ENCODE measurements around the gene SCAF11.
A peak's percentile ranks its signal among the peaks of the same experiment; 100 is the strongest.

SCAF11 gene

DNA sequence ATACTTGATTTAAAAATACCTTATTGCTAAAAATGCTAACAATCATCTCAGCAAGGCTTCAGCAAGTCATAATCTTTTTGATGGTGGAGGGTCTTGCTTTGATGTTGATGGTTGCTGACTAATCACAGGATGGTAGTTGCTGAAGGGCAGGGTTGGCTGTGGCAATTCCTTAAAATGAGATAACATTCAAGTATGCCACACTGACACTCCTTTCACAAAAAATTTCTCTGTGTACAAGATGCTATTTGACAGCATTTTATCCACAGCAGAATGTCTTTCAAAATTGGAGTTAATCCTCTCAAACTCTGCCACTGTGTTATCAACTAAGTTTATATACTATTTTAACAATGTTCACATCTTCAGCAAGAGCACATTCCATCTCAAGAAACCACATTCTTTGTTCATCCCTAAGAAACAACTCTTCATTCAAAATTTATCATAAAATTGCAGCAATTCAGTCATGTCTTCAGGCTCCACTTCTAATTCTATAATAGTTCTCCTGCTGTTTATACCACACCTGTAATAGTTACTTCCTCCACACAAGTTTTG lies 16.1 kb downstream of the SCAF11 start:
- H3K4ac ChIP-seq (ENCODE audit: low read depth, low read length), result peak overlapping the region; percentile 75
- H4K8ac ChIP-seq (ENCODE audit: low read depth, low read length), result no peak overlapping the region
- H3K27ac ChIP-seq (ENCODE audit: low read depth, low read length), result no peak overlapping the region
- H3K23ac ChIP-seq (ENCODE audit: low read length), result no peak overlapping the region
- peak; percentile 50 to 85 for DNase-seq
- H4K91ac ChIP-seq (ENCODE audit: low read depth, low read length), result no peak overlapping the region
- no peak overlapping the region for H2AFZ ChIP-seq (ENCODE audit: insufficient read depth, low read length, poor library complexity)
- H2BK12ac ChIP-seq (ENCODE audit: low read length), result no peak overlapping the region
- H4K12ac ChIP-seq (ENCODE audit: low read depth, low read length), result no peak overlapping the region
- H3K14ac ChIP-seq (ENCODE audit: low read length), result no peak overlapping the region
- H3K4me3 ChIP-seq (ENCODE audit: low read depth, low read length), result no peak overlapping the region
- H3K9ac ChIP-seq (ENCODE audit: low read length), result no peak overlapping the region
- H3K18ac ChIP-seq (ENCODE audit: low read length), result no peak overlapping the region
- H3K36me3 ChIP-seq (ENCODE audit: control insufficient read depth in 1 of 2, insufficient read depth in 2 of 2, low read length in 2 of 2), result peaks cover 0 to 3% of the 10 kb centered on the region in 2 experiments
- no peak overlapping the region for H2AK5ac ChIP-seq (ENCODE audit: low read length)
- no peak overlapping the region for H2BK120ac ChIP-seq (ENCODE audit: insufficient read depth, low read length, poor library complexity)
- H3K79me2 ChIP-seq (ENCODE audit: control insufficient read depth, insufficient read depth, low read length, poor library complexity), result peaks cover 4% of the 10 kb centered on the region
- no peaks in the 10 kb centered on the region for H3K79me1 ChIP-seq (ENCODE audit: low read length)
- no peak overlapping the region for H2BK5ac ChIP-seq (ENCODE audit: low read depth, low read length, poor library complexity)
- H3K4me1 ChIP-seq (ENCODE audit: control insufficient read depth in 1 of 2, insufficient read depth in 2 of 2, low read length in 2 of 2), result peaks cover 5 to 10% of the 10 kb centered on the region in 2 experiments
- no peak overlapping the region for H3K4me2 ChIP-seq (ENCODE audit: low read length)
- no peaks in the 10 kb centered on the region for H3K9me3 ChIP-seq (ENCODE audit: insufficient read depth, low read depth, low read length)
- H3K27me3 ChIP-seq (ENCODE audit: insufficient read depth, low read length), result no peaks in the 10 kb centered on the region

GRCh38 chr12:45973526-45973925 lies 16.8 kb downstream of the SCAF11 start:
- no CpG with 5 or more reads among the region's 2 CpGs for WGBS (ENCODE audit: extremely low coverage, insufficient coverage, insufficient read length)
- Histone ChIP-seq H4K12ac (ENCODE audit: low read depth, low read length) (no peak overlapping the region), H4K8ac (ENCODE audit: low read depth, low read length) (no peak overlapping the region), H3K4me3 (ENCODE audit: low read depth, low read length) (no peak overlapping the region), H2BK12ac (ENCODE audit: low read length) (no peak overlapping the region), H3K36me3 (ENCODE audit: control insufficient read depth in 1 of 2, insufficient read depth in 2 of 2, low read length in 2 of 2) (peaks cover 0 to 3% of the 10 kb centered on the region in 2 experiments), H2AFZ (ENCODE audit: insufficient read depth, low read length, poor library complexity) (no peak overlapping the region), H4K91ac (ENCODE audit: low read depth, low read length) (no peak overlapping the region), H3K4me2 (ENCODE audit: low read length) (no peak overlapping the region), H3K18ac (ENCODE audit: low read length) (no peak overlapping the region), H3K79me2 (ENCODE audit: control insufficient read depth, insufficient read depth, low read length, poor library complexity) (peaks cover 4% of the 10 kb centered on the region), H3K27ac (ENCODE audit: low read depth, low read length) (no peak overlapping the region), H3K23ac (ENCODE audit: low read length) (no peak overlapping the region), H3K4ac (ENCODE audit: low read depth, low read length) (no peak overlapping the region), H3K27me3 (ENCODE audit: insufficient read depth, low read length) (no peaks in the 10 kb centered on the region), H3K14ac (ENCODE audit: low read length) (no peak overlapping the region), H3K4me1 (ENCODE audit: control insufficient read depth in 1 of 2, insufficient read depth in 2 of 2, low read length in 2 of 2) (peaks cover 5 to 10% of the 10 kb centered on the region in 2 experiments), H3K9me3 (ENCODE audit: insufficient read depth, low read depth, low read length) (no peaks in the 10 kb centered on the region), H3K79me1 (ENCODE audit: low read length) (no peaks in the 10 kb centered on the region), H3K9ac (ENCODE audit: low read length) (no peak overlapping the region), H2BK120ac (ENCODE audit: insufficient read depth, low read length, poor library complexity) (no peak overlapping the region), H2BK5ac (ENCODE audit: low read depth, low read length, poor library complexity) (no peak overlapping the region), H2AK5ac (ENCODE audit: low read length) (no peak overlapping the region)
- peak in 1 of 2 donors; percentile 76 for DNase-seq

- Histone ChIP-seq H3K36me3 (ENCODE audit: control insufficient read depth in 1 of 2, insufficient read depth in 2 of 2, low read length in 2 of 2) (peaks cover 0 to 2% of the 10 kb centered on the region in 2 experiments), H4K12ac (ENCODE audit: low read depth, low read length) (no peak overlapping the region), H3K4me2 (ENCODE audit: low read length) (no peak overlapping the region), H4K91ac (ENCODE audit: low read depth, low read length) (no peak overlapping the region), H3K27me3 (ENCODE audit: insufficient read depth, low read length) (no peaks in the 10 kb centered on the region), H4K8ac (ENCODE audit: low read depth, low read length) (no peak overlapping the region), H3K79me2 (ENCODE audit: control insufficient read depth, insufficient read depth, low read length, poor library complexity) (peaks cover 4% of the 10 kb centered on the region), H3K79me1 (ENCODE audit: low read length) (no peaks in the 10 kb centered on the region), H3K18ac (ENCODE audit: low read length) (no peak overlapping the region), H2BK12ac (ENCODE audit: low read length) (no peak overlapping the region), H3K14ac (ENCODE audit: low read length) (no peak overlapping the region), H2AFZ (ENCODE audit: insufficient read depth, low read length, poor library complexity) (no peak overlapping the region), H3K23ac (ENCODE audit: low read length) (no peak overlapping the region), H3K9me3 (ENCODE audit: insufficient read depth, low read depth, low read length) (no peaks in the 10 kb centered on the region), H3K4me3 (ENCODE audit: low read depth, low read length) (no peak overlapping the region), H2AK5ac (ENCODE audit: low read length) (no peak overlapping the region), H3K9ac (ENCODE audit: low read length) (no peak overlapping the region), H3K4ac (ENCODE audit: low read depth, low read length) (peak overlapping the region; percentile 94), H3K4me1 (ENCODE audit: control insufficient read depth in 1 of 2, insufficient read depth in 2 of 2, low read length in 2 of 2) (peaks cover 4 to 9% of the 10 kb centered on the region in 2 experiments), H2BK5ac (ENCODE audit: low read depth, low read length, poor library complexity) (no peak overlapping the region), H2BK120ac (ENCODE audit: insufficient read depth, low read length, poor library complexity) (no peak overlapping the region), H3K27ac (ENCODE audit: low read depth, low read length) (no peak overlapping the region)
- DNase-seq, result no peak
- WGBS (ENCODE audit: extremely low coverage, insufficient coverage, insufficient read length), result no CpG with 5 or more reads among the region's 1 CpG
Observed at GRCh38 chr12:45970391-45970790, 20.0 kb downstream of the SCAF11 start.

DNA sequence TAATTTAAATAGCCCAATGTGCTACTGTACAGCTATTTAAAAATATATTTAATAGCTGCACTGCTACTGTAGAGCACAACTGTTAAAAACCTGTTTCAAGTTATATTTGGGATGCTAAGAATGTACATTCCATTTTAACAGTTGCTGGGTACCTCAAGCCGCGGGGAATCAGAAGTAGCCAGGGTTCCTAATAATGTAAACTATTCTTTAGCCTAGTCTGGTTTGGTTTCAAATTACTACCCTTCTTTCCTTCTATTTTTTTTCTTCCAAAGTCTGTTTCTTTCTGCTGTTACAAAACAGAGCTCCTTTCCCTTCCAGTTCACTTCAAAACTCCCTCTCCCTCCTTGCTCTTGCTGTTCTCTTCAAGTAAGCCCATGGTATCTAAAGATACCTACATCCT lies 21.3 kb downstream of the SCAF11 start:
- H3K4me1 ChIP-seq (ENCODE audit: control insufficient read depth in 1 of 2, insufficient read depth in 2 of 2, low read length in 2 of 2), result peaks cover 3 to 5% of the 10 kb centered on the region in 2 experiments
- no peak overlapping the region for H2AK5ac ChIP-seq (ENCODE audit: low read length)

More for the DNA sequence above, 21.3 kb downstream of the SCAF11 start:
- H2BK5ac ChIP-seq (ENCODE audit: low read depth, low read length, poor library complexity), result no peak overlapping the region
- no peak overlapping the region for H4K12ac ChIP-seq (ENCODE audit: low read depth, low read length)
- no peak overlapping the region for H3K14ac ChIP-seq (ENCODE audit: low read length)
- H2BK12ac ChIP-seq (ENCODE audit: low read length), result no peak overlapping the region
- no peak overlapping the region for H4K91ac ChIP-seq (ENCODE audit: low read depth, low read length)
- H3K4me3 ChIP-seq (ENCODE audit: low read depth, low read length), result no peak overlapping the region
- H3K4ac ChIP-seq (ENCODE audit: low read depth, low read length), result no peak overlapping the region
- peaks cover 0 to 2% of the 10 kb centered on the region in 2 experiments for H3K36me3 ChIP-seq (ENCODE audit: control insufficient read depth in 1 of 2, insufficient read depth in 2 of 2, low read length in 2 of 2)
- WGBS (ENCODE audit: extremely low coverage, insufficient coverage, insufficient read length), result no CpG with 5 or more reads among the region's 2 CpGs
- no peak for DNase-seq
- H3K9ac ChIP-seq (ENCODE audit: low read length), result no peak overlapping the region
- H3K9me3 ChIP-seq (ENCODE audit: insufficient read depth, low read depth, low read length), result no peaks in the 10 kb centered on the region
- H3K79me2 ChIP-seq (ENCODE audit: control insufficient read depth, insufficient read depth, low read length, poor library complexity), result peaks cover 4% of the 10 kb centered on the region
- no peak overlapping the region for H2AFZ ChIP-seq (ENCODE audit: insufficient read depth, low read length, poor library complexity)
- H3K27me3 ChIP-seq (ENCODE audit: insufficient read depth, low read length), result no peaks in the 10 kb centered on the region
- H3K27ac ChIP-seq (ENCODE audit: low read depth, low read length), result no peak overlapping the region
- H3K4me2 ChIP-seq (ENCODE audit: low read length), result no peak overlapping the region
- no peak overlapping the region for H3K18ac ChIP-seq (ENCODE audit: low read length)
- H2BK120ac ChIP-seq (ENCODE audit: insufficient read depth, low read length, poor library complexity), result no peak overlapping the region
- H3K79me1 ChIP-seq (ENCODE audit: low read length), result no peaks in the 10 kb centered on the region
- no peak overlapping the region for H4K8ac ChIP-seq (ENCODE audit: low read depth, low read length)
- H3K23ac ChIP-seq (ENCODE audit: low read length), result no peak overlapping the region

Data from trophoblast cell (in vitro differentiated cells and primary cell).